Measurements from ENCODE around the gene ALS2CL.
"Not testable (repeated sequence)": the region's sequence is repeated elsewhere in the genome, so short reads cannot be mapped to it uniquely, and the experiment has no call there.

ALS2CL gene

GRCh38 chr3:46693038-46693891 is at the start of gene ALS2CL:
Gene ALS2CL (minus strand): TSS chr3:46693679. CDS start chr3:46689440, 4,239 bp downstream.
- no peak for DNase-seq

- DNase-seq, result no peak
These were observed 49.6 kb upstream of the ALS2CL start for GRCh38 chr3:46742992-46743585.

GRCh38 chr3:46739565-46739964 is 46.1 kb upstream of the ALS2CL start:
- DNase-seq, result not testable (repeated sequence)

GRCh38 chr3:46737329-46737731 is 43.9 kb upstream of the ALS2CL start:
- no peak for DNase-seq

- no peak for DNase-seq
These were observed 42.8 kb upstream of the ALS2CL start for GRCh38 chr3:46736006-46736872.

GRCh38 chr3:46734773-46735172 is 41.3 kb upstream of the ALS2CL start:
- DNase-seq, result no peak

GRCh38 chr3:46733026-46733800 is 39.7 kb upstream of the ALS2CL start:
- no peak for DNase-seq

- DNase-seq, result no peak
These were observed 38.3 kb upstream of the ALS2CL start for GRCh38 chr3:46731795-46732194.

- no peak for DNase-seq
These were observed 37.3 kb upstream of the ALS2CL start for GRCh38 chr3:46730819-46731218.

- no peak for DNase-seq
These were observed 35.6 kb upstream of the ALS2CL start for GRCh38 chr3:46729038-46729437.

GRCh38 chr3:46725621-46726314 is 32.3 kb upstream of the ALS2CL start:
- DNase-seq, result no peak

- DNase-seq, result no peak
These were observed 30.9 kb upstream of the ALS2CL start for GRCh38 chr3:46724424-46724823.

- DNase-seq, result no peak
These were observed 29.0 kb upstream of the ALS2CL start for GRCh38 chr3:46722443-46722842.

- DNase-seq, result no peak
These were observed 27.5 kb upstream of the ALS2CL start for GRCh38 chr3:46721009-46721408.

- DNase-seq, result no peak
These were observed 26.3 kb upstream of the ALS2CL start for GRCh38 chr3:46719735-46720271.

- no peak for DNase-seq
These were observed 25.6 kb upstream of the ALS2CL start for GRCh38 chr3:46719044-46719565.

- no peak for DNase-seq
These were observed 24.2 kb upstream of the ALS2CL start, which contains the start of gene PRSS50 for GRCh38 chr3:46717447-46718231. Gene PRSS50 (minus strand): TSS chr3:46717869. CDS start chr3:46717824, 45 bp downstream.

- DNase-seq, result no peak
These were observed 23.3 kb upstream of the ALS2CL start for GRCh38 chr3:46716461-46717441.
